Measurements from ENCODE around the gene TGFBR3.

The TGFBR3 gene

DNA sequence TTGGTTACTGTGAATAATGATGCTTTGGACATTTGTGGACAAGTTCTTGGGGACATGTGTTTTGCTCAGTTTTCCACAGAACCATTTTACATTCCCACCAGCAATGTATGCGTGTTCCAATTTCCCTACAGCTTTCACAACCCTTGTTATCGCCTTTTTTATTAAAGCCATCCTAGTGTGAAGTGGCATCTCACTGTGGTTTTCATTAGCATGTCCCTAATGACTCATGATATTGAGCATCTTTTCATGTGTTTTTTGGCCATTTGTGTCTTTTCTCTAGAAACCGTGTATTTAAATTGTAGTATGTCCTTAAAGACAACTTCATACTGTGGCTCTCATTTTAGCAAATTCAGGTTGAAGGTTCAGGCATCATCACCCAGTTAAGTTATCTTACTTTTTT is 132.1 kb downstream of the TGFBR3 start:
- TF ChIP-seq, protein P1, sequence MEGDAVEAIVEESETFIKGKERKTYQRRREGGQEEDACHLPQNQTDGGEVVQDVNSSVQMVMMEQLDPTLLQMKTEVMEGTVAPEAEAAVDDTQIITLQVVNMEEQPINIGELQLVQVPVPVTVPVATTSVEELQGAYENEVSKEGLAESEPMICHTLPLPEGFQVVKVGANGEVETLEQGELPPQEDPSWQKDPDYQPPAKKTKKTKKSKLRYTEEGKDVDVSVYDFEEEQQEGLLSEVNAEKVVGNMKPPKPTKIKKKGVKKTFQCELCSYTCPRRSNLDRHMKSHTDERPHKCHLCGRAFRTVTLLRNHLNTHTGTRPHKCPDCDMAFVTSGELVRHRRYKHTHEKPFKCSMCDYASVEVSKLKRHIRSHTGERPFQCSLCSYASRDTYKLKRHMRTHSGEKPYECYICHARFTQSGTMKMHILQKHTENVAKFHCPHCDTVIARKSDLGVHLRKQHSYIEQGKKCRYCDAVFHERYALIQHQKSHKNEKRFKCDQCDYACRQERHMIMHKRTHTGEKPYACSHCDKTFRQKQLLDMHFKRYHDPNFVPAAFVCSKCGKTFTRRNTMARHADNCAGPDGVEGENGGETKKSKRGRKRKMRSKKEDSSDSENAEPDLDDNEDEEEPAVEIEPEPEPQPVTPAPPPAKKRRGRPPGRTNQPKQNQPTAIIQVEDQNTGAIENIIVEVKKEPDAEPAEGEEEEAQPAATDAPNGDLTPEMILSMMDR (IDR thresholded peaks at IDR 0.05) = no peak
- H3K27me3 ChIP-seq = no peaks in the 10 kb centered on the region
- H3K27ac ChIP-seq = no peak overlapping the region
- H3K4me1 ChIP-seq (ENCODE audit: control insufficient read depth in 1 of 2, insufficient read depth in 1 of 2, low read depth in 1 of 2, low read length in 1 of 2) = no peaks in the 10 kb centered on the region
- no peaks in the 10 kb centered on the region for H3K9me3 ChIP-seq
- no peaks in the 10 kb centered on the region for H3K36me3 ChIP-seq
- no peak overlapping the region for H3K4me3 ChIP-seq (ENCODE audit: low read depth in 1 of 2, low read length in 1 of 2)

DNA sequence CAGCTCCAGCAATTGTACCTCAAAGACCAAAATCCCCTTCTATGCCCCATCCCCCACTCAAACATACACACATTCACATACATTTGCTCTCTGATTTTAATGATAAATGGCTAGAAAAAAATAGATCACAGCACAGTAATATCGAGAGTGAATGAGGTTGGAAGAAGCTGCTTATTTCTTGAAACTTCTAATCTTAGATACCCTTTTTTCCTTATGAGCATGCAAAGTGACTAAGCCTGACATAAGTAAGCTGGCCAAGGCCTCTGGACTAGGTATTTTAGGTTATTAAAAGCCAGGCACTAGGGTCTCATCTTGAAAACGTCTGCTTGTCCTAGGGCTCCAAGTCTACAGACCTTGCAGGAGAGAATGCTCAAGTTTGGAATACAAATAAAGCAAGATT is 133.6 kb downstream of the TGFBR3 start:
- TF ChIP-seq, protein P1 (IDR thresholded peaks at IDR 0.05) = no peak
- Histone ChIP-seq H3K27me3 (no peaks in the 10 kb centered on the region), H3K27ac (no peak overlapping the region), H3K36me3 (no peaks in the 10 kb centered on the region), H3K4me3 (ENCODE audit: low read depth in 1 of 2, low read length in 1 of 2) (no peak overlapping the region), H3K4me1 (ENCODE audit: control insufficient read depth in 1 of 2, insufficient read depth in 1 of 2, low read depth in 1 of 2, low read length in 1 of 2) (no peaks in the 10 kb centered on the region), H3K9me3 (no peaks in the 10 kb centered on the region)

DNA sequence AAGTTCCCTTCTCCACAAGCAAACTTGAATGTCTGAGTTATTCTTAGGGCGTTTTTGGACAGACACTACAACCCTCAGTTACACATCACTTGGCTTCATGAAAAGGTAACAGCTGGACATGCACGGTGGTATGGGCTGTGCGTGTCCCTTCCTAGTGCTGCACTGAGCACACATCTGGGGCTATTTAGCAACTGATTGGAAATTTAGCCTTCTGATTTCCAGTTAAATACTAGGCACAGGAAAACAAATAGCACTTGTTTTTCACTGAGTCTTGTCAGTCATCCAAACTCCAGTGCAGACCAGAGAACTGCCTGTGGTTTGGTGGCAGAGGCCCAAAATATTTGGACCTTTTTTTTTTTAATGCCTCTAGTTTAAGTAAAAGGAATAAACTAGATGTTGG is 134.7 kb downstream of the TGFBR3 start:
- Histone ChIP-seq H3K27ac (no peak overlapping the region), H3K9me3 (no peaks in the 10 kb centered on the region), H3K4me3 (ENCODE audit: low read depth in 1 of 2, low read length in 1 of 2) (no peak overlapping the region), H3K36me3 (no peaks in the 10 kb centered on the region), H3K27me3 (no peaks in the 10 kb centered on the region), H3K4me1 (ENCODE audit: control insufficient read depth in 1 of 2, insufficient read depth in 1 of 2, low read depth in 1 of 2, low read length in 1 of 2) (no peaks in the 10 kb centered on the region)
- TF ChIP-seq, protein P1 (IDR thresholded peaks at IDR 0.05) = no peak

DNA sequence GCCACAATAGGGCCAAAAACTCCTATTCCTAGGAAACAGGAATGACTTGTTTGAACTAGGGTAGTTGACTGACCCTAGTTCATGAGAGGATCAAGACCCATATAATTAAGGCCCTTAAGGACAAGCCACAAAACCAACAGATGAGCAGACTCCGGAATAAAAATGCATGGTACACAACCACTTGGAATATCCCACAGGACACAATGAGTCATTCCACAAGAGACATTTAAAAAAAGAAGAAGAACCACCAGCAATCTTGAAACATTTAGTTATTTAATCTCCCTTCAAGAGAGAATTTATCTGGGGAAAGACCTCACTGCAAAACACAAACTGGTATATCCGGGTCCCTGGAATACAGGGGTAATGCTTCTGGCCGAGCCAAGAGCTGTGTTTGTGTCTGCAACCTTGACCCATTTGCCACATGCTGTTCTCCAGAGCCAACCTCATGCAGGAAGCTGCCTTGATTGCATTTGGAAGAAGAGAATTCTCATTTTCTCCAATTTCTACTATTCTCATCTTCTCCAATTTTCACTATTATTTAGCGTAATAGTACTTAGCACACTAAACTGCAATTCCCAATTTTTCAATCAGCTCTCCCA is 135.5 kb downstream of the TGFBR3 start:
- Histone ChIP-seq H3K9me3 (no peaks in the 10 kb centered on the region), H3K27me3 (no peaks in the 10 kb centered on the region), H3K4me3 (ENCODE audit: low read depth in 1 of 2, low read length in 1 of 2) (no peak overlapping the region), H3K4me1 (ENCODE audit: control insufficient read depth in 1 of 2, insufficient read depth in 1 of 2, low read depth in 1 of 2, low read length in 1 of 2) (no peaks in the 10 kb centered on the region), H3K36me3 (no peaks in the 10 kb centered on the region), H3K27ac (no peak overlapping the region)
- TF ChIP-seq, protein P1 (IDR thresholded peaks at IDR 0.05) = no peak

DNA sequence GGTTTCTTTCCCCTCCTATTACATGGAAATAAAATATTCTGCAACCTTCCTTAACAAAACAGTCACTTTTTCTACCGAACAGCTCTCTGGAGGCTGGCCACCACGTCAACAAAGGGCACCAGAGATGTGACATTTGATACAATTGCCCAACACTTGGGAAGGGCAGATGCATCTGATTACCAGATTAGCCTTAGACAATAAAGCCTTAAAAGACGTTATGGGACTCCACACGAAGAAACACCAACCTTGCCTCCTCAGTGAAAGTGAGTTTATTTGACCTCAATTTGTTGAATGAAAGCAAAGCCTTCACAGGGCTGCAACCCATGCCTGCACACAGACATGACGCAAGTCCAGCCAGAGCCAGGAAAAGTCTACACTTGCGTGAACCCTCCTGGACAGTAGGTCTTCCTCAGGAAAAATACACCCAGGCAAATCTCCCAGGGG is 136.1 kb downstream of the TGFBR3 start:
- TF ChIP-seq, protein P1 (IDR thresholded peaks at IDR 0.05) = no peak
- H3K4me1 ChIP-seq (ENCODE audit: control insufficient read depth in 1 of 2, insufficient read depth in 1 of 2, low read depth in 1 of 2, low read length in 1 of 2) = no peaks in the 10 kb centered on the region
- H3K9me3 ChIP-seq = no peaks in the 10 kb centered on the region
- no peak overlapping the region for H3K27ac ChIP-seq
- H3K4me3 ChIP-seq (ENCODE audit: low read depth in 1 of 2, low read length in 1 of 2) = no peak overlapping the region
- H3K27me3 ChIP-seq = no peaks in the 10 kb centered on the region
- H3K36me3 ChIP-seq = no peaks in the 10 kb centered on the region
